GM23338 (cell line): ENCODE measurements around the gene TRIM37. TPM values are rescaled to one million over a fixed set of nuclear protein-coding genes. Genes with fewer than 3 reads are reported as not detected.

Experiments
- ATAC-seq: fragments of 200-7000 bp; cut with Tn5 transposase; 3 replicates; pipeline ENCODE4 v1.9.1; 2020
- DNase-seq: peaks from one replicate; pipeline ENCODE4 v3.0.0-alpha.2; 2015; ENCODE audit warnings: low spot score
- H2AFZ ChIP-seq: fragments of 200-600 bp; sonication (generic); 2 replicates; pipeline ENCODE4 v1.8.0; 2016; ENCODE audit warnings: antibody characterized with exemption, mild to moderate bottlenecking, moderate library complexity
- H3F3A ChIP-seq: fragments of 200-600 bp; sonication (generic); replicated peaks from 2 replicates; pipeline ENCODE4 v1.8.0; 2017; ENCODE audit warnings: antibody characterized with exemption, mixed run types, low read depth
- H3K27ac ChIP-seq: fragments of 200-600 bp; sonication (generic); 2 replicates; pipeline ENCODE4 v1.6.1; 2016; ENCODE audit warnings: low read depth
- H3K27me3 ChIP-seq: fragments of 200-600 bp; sonication (generic); 2 replicates; pipeline ENCODE4 v1.8.0; 2016; ENCODE audit warnings: mild to moderate bottlenecking, mixed run types, moderate library complexity; ENCODE audit not compliant: insufficient read depth
- H3K36me3 ChIP-seq: fragments of 200-600 bp; sonication (generic); 2 replicates; pipeline ENCODE4 v1.8.0; 2016; ENCODE audit warnings: mild to moderate bottlenecking; ENCODE audit not compliant: insufficient read depth
- H3K4me1 ChIP-seq: fragments of 200-600 bp; sonication (generic); 2 replicates; pipeline ENCODE4 v1.8.0; 2016; ENCODE audit warnings: mild to moderate bottlenecking, moderate library complexity; ENCODE audit not compliant: insufficient read depth
- H3K4me2 ChIP-seq: fragments of 200-600 bp; sonication (generic); 2 replicates; pipeline ENCODE4 v1.7.1; 2017; ENCODE audit warnings: mixed run types
- H3K4me3 ChIP-seq: fragments of 200-600 bp; sonication (generic); 2 replicates; pipeline ENCODE4 v1.6.1; 2016; ENCODE audit warnings: mixed run types
- H3K79me2 ChIP-seq: fragments of 200-600 bp; sonication (generic); replicated peaks from 2 replicates; pipeline ENCODE4 v1.8.0; 2017; ENCODE audit warnings: mild to moderate bottlenecking; ENCODE audit not compliant: insufficient read depth
- H3K9me2 ChIP-seq: fragments of 200-600 bp; sonication (generic); 2 replicates; pipeline ENCODE4 v1.8.0; 2017; ENCODE audit not compliant: insufficient read depth
- H4K20me1 ChIP-seq: fragments of 200-600 bp; sonication (generic); replicated peaks from 2 replicates; pipeline ENCODE4 v1.8.0; 2017; ENCODE audit warnings: mild to moderate bottlenecking; ENCODE audit not compliant: insufficient read depth
- H3K27ac Mint-ChIP-seq: 2 replicates; pipeline ENCODE4 v1.8.0; 2020; ENCODE audit warnings: inconsistent platforms, mild to moderate bottlenecking, moderate library complexity, mixed read lengths
- H3K27me3 Mint-ChIP-seq: 3 replicates; pipeline ENCODE4 v1.8.0; 2022; ENCODE audit warnings: low read depth, mild to moderate bottlenecking, moderate library complexity, mixed read lengths, inconsistent platforms; ENCODE audit not compliant: insufficient read depth, poor library complexity
- H3K36me3 Mint-ChIP-seq: 3 replicates; pipeline ENCODE4 v1.8.0; 2021; ENCODE audit warnings: low read depth, mild to moderate bottlenecking, inconsistent platforms, moderate library complexity, mixed read lengths
- H3K4me1 Mint-ChIP-seq: 3 replicates; pipeline ENCODE4 v1.8.0; 2020; ENCODE audit warnings: mild to moderate bottlenecking, inconsistent platforms, mixed read lengths
- H3K4me3 Mint-ChIP-seq: 3 replicates; pipeline ENCODE4 v1.8.0; 2021; ENCODE audit warnings: moderate library complexity, mild to moderate bottlenecking, inconsistent platforms, mixed read lengths
- H3K9me3 Mint-ChIP-seq: 3 replicates; pipeline ENCODE4 v1.8.0; 2020; ENCODE audit warnings: moderate library complexity, mild to moderate bottlenecking, inconsistent platforms, mixed read lengths
- CREB1 ChIP-seq: fragments of 250-450 bp; sonication (Bioruptor Pico); IDR thresholded peaks from 2 replicates; pipeline ENCODE4 v1.5.0; 2020; ENCODE audit warnings: low read depth, mild to moderate bottlenecking, moderate library complexity
- CTCF ChIP-seq, 2 experiments: fragments of 200-600 bp in 1 of 2; sonication (generic) in 1 of 2; conservative IDR thresholded peaks; 2 replicates each; pipeline versions ENCODE4 v1.5.1 to v1.6.1; 2016 to 2017; ENCODE audit warnings: antibody characterized with exemption in 2 of 2, low read depth in 2 of 2, mild to moderate bottlenecking in 2 of 2, moderate library complexity in 1 of 2
- ETS1 ChIP-seq: IDR thresholded peaks from 2 replicates; pipeline ENCODE4 v1.6.1; 2016; ENCODE audit warnings: antibody characterized with exemption
- EZH2 ChIP-seq: fragments of 200-600 bp; sonication (generic); IDR thresholded peaks from one replicate; pipeline ENCODE4 v1.8.0; 2017; ENCODE audit warnings: antibody characterized with exemption, mild to moderate bottlenecking, low read depth; ENCODE audit not compliant: unreplicated experiment
- EZH2phosphoT487 ChIP-seq: fragments of 200-600 bp; sonication (generic); IDR thresholded peaks from one replicate; pipeline ENCODE4 v1.8.1; 2018; ENCODE audit warnings: antibody characterized with exemption; ENCODE audit not compliant: unreplicated experiment
- JUNB ChIP-seq: IDR thresholded peaks from one replicate; pipeline ENCODE4 v1.6.1; 2016; ENCODE audit warnings: antibody characterized with exemption; ENCODE audit not compliant: unreplicated experiment
- NANOG ChIP-seq: IDR thresholded peaks from 2 replicates; pipeline ENCODE4 v1.6.1; 2016; ENCODE audit warnings: antibody characterized with exemption, borderline replicate concordance
- POLR2AphosphoS5 ChIP-seq: IDR thresholded peaks from 2 replicates; pipeline ENCODE4 v1.6.1; 2016; ENCODE audit warnings: antibody characterized with exemption, low read depth
- REST ChIP-seq: IDR thresholded peaks from one replicate; pipeline ENCODE4 v1.6.1; 2018; ENCODE audit warnings: antibody characterized with exemption; ENCODE audit not compliant: unreplicated experiment
- STAT1 ChIP-seq: IDR thresholded peaks from one replicate; pipeline ENCODE4 v1.6.1; 2016; ENCODE audit warnings: antibody characterized with exemption; ENCODE audit not compliant: unreplicated experiment
- ZNF114 ChIP-seq: fragments of 250-450 bp; sonication (Bioruptor Pico); IDR thresholded peaks from 2 replicates; pipeline ENCODE4 v1.5.0; 2020; ENCODE audit warnings: mild to moderate bottlenecking, moderate library complexity
- ZNF331 ChIP-seq: fragments of 250-450 bp; sonication (Bioruptor Pico); IDR thresholded peaks from 2 replicates; pipeline ENCODE4 v1.5.0; 2020; ENCODE audit warnings: low read depth, mild to moderate bottlenecking, moderate library complexity
- ZNF462 ChIP-seq: fragments of 250-450 bp; sonication (Bioruptor Pico); IDR thresholded peaks from 2 replicates; pipeline ENCODE4 v1.5.0; 2020; ENCODE audit warnings: mild to moderate bottlenecking, moderate library complexity
- polyA plus RNA-seq: library from polyadenylated mRNA; unstranded; fragments of >200 nt; fragmentation: Nextera tagmentation; extraction: Ambion mirVana; gene quantifications from 2 replicates; pipeline ENCODE4 v1.2.1, GENCODE V29; 2016
- total RNA-seq: library from RNA; depleted of rRNA; stranded (reverse); fragments of >200 nt; shearing (Covaris generic); gene quantifications from 2 replicates; pipeline ENCODE4 v1.2.3, GENCODE V29; 2014

Gene TRIM37
- total and polyA plus RNA-seq, 2 experiments from 2014 or later = 61.1 to 71.2 TPM

- Mint-ChIP-seq H3K9me3 (no peaks in the 10 kb centered on the region), H3K4me3 (no peak overlapping the region), H3K27ac (no peak overlapping the region), H3K36me3 (peaks cover 30% of the 10 kb centered on the region; the same call in 2 of the 3 replicates), H3K4me1 (no peaks in the 10 kb centered on the region), H3K27me3 (no peaks in the 10 kb centered on the region)
- H3K9me2 ChIP-seq = no peaks in the 10 kb centered on the region
- no peaks in the 10 kb centered on the region for H3K27me3 ChIP-seq
- no peaks in the 10 kb centered on the region; the same call in 1 of the 2 replicates for H4K20me1 ChIP-seq
- no peak overlapping the region for H2AFZ ChIP-seq
- H3K36me3 ChIP-seq = peaks cover 9% of the 10 kb centered on the region
- H3K4me3 ChIP-seq = no peak overlapping the region
- no peaks in the 10 kb centered on the region for H3K4me1 ChIP-seq
- 0 out of 2 replicates have a peak, but pooled peaks cover 3% of the 10 kb centered on the region for H3K79me2 ChIP-seq
- H3K27ac ChIP-seq = no peak overlapping the region
- TF ChIP-seq CTCF (conservative IDR thresholded peaks at IDR 0.05; ENCODE audit: low read depth in 2 of 2) (no peak), NANOG (no peak), ETS1 (no peak), EZH2 (no peak), POLR2AphosphoS5 (no peak), JUNB (no peak), EZH2phosphoT487 (no peak), REST (no peak), CREB1 (CRISPR knock-in tag) (no peak), ZNF114 (CRISPR knock-in tag) (no peak), ZNF462 (no peak), STAT1 (no peak), ZNF331 (CRISPR knock-in tag) (no peak)
- DNase-seq (no peak), ATAC-seq (no peak)
- H3F3A ChIP-seq = no peaks in the 10 kb centered on the region
- no peak overlapping the region for H3K4me2 ChIP-seq
These were observed 39.3 kb downstream of the TRIM37 start for GRCh38 chr17:59067340-59067739.
